HepG2 (cell line): ENCODE results near the gene MORF4L2. TPM values are rescaled to one million over a fixed set of nuclear protein-coding genes. Genes with fewer than 3 reads are reported as not detected.

ENCODE experiments used
- ATAC-seq: fragments of 200-7000 bp; cut with Tn5 transposase; 3 replicates; pipeline ENCODE4 v1.9.1; 2020; ENCODE audit warnings: mild to moderate bottlenecking, moderate library complexity
- BruUV-seq: library from RNA; stranded (reverse); fragments of 400-500 nt; replicated peaks from 2 replicates; lab custom pipeline; 2021; lab: Mats Ljungman, UMichigan
- CTCF ChIA-PET: fragments of 300-600 bp; formaldehyde crosslinking; extraction: SDS; loops from one replicate; lab custom pipeline; 2021; ENCODE audit warnings: low total read pairs, inconsistent platforms, low intra/inter-chr PET ratio; lab: Yijun Ruan, JAX
- POLR2A ChIA-PET: fragments of 350-600 bp; sonication (Branson Sonifier 250); formaldehyde crosslinking; loops from one replicate; lab custom pipeline; 2020; ENCODE audit warnings: antibody characterized with exemption, inconsistent platforms; lab: Yijun Ruan, JAX
- DNase-seq: peaks from one replicate; pipeline ENCODE4 v3.0.0-alpha.2; 2015; ENCODE audit warnings: low spot score
- FAIRE-seq: peaks from 3 replicates; lab custom pipeline; 2011; peaks lifted over from hg19 to GRCh38; lab: Jason Lieb, UNC
- H2AFZ ChIP-seq: one replicate; pipeline ENCODE4 v1.6.1; 2011; ENCODE audit warnings: low read length, inconsistent platforms
- H3K27ac ChIP-seq: fragments of 300-600 bp; 3 replicates; pipeline ENCODE4 v1.8.0; 2011; ENCODE audit warnings: mixed run types, mild to moderate bottlenecking, mixed read lengths, low read length, inconsistent platforms; ENCODE audit not compliant: insufficient read depth; ENCODE audit errors: extremely low read length
- H3K27me3 ChIP-seq, 2 experiments: fragments of 200-600 bp in 1 of 2; 2 replicates in 1 of 2; 3 replicates in 1 of 2; pipeline versions ENCODE4 v1.6.0 to v1.8.0; 2011; ENCODE audit warnings: low read length in 2 of 2, mild to moderate bottlenecking in 2 of 2, moderate library complexity in 2 of 2, inconsistent platforms in 1 of 2; ENCODE audit not compliant: insufficient read depth in 2 of 2, control insufficient read depth in 1 of 2
- H3K36me3 ChIP-seq, 2 experiments: fragments of 200-600 bp in 1 of 2; replicated peaks in 1 of 2; 2 replicates in 1 of 2; 3 replicates in 1 of 2; pipeline versions ENCODE4 v1.5.1 to v1.8.0; 2011; ENCODE audit warnings: low read length in 2 of 2, inconsistent platforms in 1 of 2; ENCODE audit not compliant: insufficient read depth in 2 of 2, control insufficient read depth in 1 of 2
- H3K4me1 ChIP-seq: 2 replicates; pipeline ENCODE4 v1.5.1; 2012; ENCODE audit warnings: low read length, inconsistent platforms; ENCODE audit not compliant: insufficient read depth
- H3K4me2 ChIP-seq: 2 replicates; pipeline ENCODE4 v1.6.0; 2011; ENCODE audit warnings: low read depth, low read length, inconsistent platforms
- H3K4me3 ChIP-seq, 3 experiments: fragments of 200-600 bp in 1 of 3; sonication (generic), shearing (Covaris generic) in 1 of 3; replicated peaks in 1 of 3; 2 replicates each; pipeline ENCODE4 v1.5.1; 2011 to 2016; ENCODE audit warnings: low read length in 3 of 3, inconsistent platforms in 2 of 3, low read depth in 2 of 3, mild to moderate bottlenecking in 2 of 3, control low read depth in 1 of 3, mixed read lengths in 1 of 3; ENCODE audit not compliant: insufficient read depth in 1 of 3
- H3K79me2 ChIP-seq: one replicate; pipeline ENCODE4 v1.6.1; 2011; ENCODE audit warnings: low read length, inconsistent platforms; ENCODE audit not compliant: insufficient read depth
- H3K9ac ChIP-seq: 2 replicates; pipeline ENCODE4 v1.6.0; 2011; ENCODE audit warnings: mild to moderate bottlenecking, low read depth, low read length, inconsistent platforms; ENCODE audit not compliant: insufficient read depth
- H3K9me3 ChIP-seq: 2 replicates; pipeline ENCODE4 v1.5.1; 2012; ENCODE audit warnings: mild to moderate bottlenecking, low read length
- H4K20me1 ChIP-seq: 2 replicates; pipeline ENCODE4 v1.6.0; 2011; ENCODE audit warnings: inconsistent platforms, mild to moderate bottlenecking, low read length, moderate library complexity; ENCODE audit not compliant: insufficient read depth
- E2F5 ChIP-seq: sonication (generic); formaldehyde crosslinking; conservative IDR thresholded peaks from 2 replicates; pipeline ENCODE4 v1.4.0; 2020; ENCODE audit warnings: missing genetic modification reagents
- TP53 ChIP-seq: sonication (generic); formaldehyde crosslinking; conservative IDR thresholded peaks from 2 replicates; pipeline ENCODE4 v1.4.0; 2020; ENCODE audit warnings: missing genetic modification reagents
- U2AF2 ChIP-seq: fragments of 200-400 bp; formaldehyde crosslinking; IDR thresholded peaks from 2 replicates; pipeline ENCODE4 v1.6.1; 2017; ENCODE audit warnings: low read depth, mild to moderate bottlenecking, low read length
- ZNF225 ChIP-seq: sonication (generic); formaldehyde crosslinking; IDR thresholded peaks from 2 replicates; pipeline ENCODE4 v1.4.0; 2020; ENCODE audit warnings: mild to moderate bottlenecking, missing genetic modification reagents
- ZNF646 ChIP-seq: sonication (generic); formaldehyde crosslinking; IDR thresholded peaks from 2 replicates; pipeline ENCODE4 v1.9.0; 2021; ENCODE audit warnings: mild to moderate bottlenecking, missing genetic modification reagents
- ZNF740 ChIP-seq: sonication (generic); formaldehyde crosslinking; IDR thresholded peaks from 2 replicates; pipeline ENCODE4 v1.4.0; 2020; ENCODE audit warnings: missing genetic modification reagents
- WGBS: methylation state at CpG from one replicate; pipeline ENCODE4 v1.1.6; 2017; ENCODE audit warnings: low lambda C conversion rate; 5-methylcytosine and 5-hydroxymethylcytosine counted together
- in situ Hi-C: cut with HindIII; loops from 2 replicates; pipeline ENCODE4 v1.10.0; 2017; ENCODE audit warnings: low pct_unique_long_range_greater_than_20kb; ENCODE audit not compliant: extremely low pct_ligation_motif_present
- intact Hi-C: fragments of 100-400 bp; cut with micrococcal nuclease; formaldehyde crosslinking; loops from one replicate; pipeline ENCODE4 v1.10.0; 2022; ENCODE audit not compliant: unreplicated experiment
- polyA plus RNA-seq, 8 experiments: library from polyadenylated mRNA; depleted of rRNA in 3 of 8; stranded (reverse) in 7 of 8; unstranded in 1 of 8; fragments of >200 nt; fragmentation: Illumina TruSeq in 4 of 8; extraction: Trizol in 4 of 8; gene quantifications; 2 replicates each; pipeline versions ENCODE4 v1.2.1 to v1.2.3, GENCODE V29; 2011 to 2016; ENCODE audit warnings: low read depth in 4 of 8, missing spikeins in 1 of 8, mixed read lengths in 1 of 8; ENCODE audit not compliant: insufficient read depth in 1 of 8
- total RNA-seq, 5 experiments: library from RNA; depleted of rRNA; stranded (reverse); fragments of >200 nt; fragmentation: Illumina TruSeq; extraction: Trizol; gene quantifications; 2 replicates each; pipeline ENCODE4 v1.2.3, GENCODE V29; 2016; ENCODE audit warnings: low read depth in 1 of 5

The MORF4L2 gene
- total and polyA plus RNA-seq, 2 of the 13 experiments (the other 11 are each of a cell fraction or from before 2014, with no cell fraction given): 358 to 469 TPM

DNA sequence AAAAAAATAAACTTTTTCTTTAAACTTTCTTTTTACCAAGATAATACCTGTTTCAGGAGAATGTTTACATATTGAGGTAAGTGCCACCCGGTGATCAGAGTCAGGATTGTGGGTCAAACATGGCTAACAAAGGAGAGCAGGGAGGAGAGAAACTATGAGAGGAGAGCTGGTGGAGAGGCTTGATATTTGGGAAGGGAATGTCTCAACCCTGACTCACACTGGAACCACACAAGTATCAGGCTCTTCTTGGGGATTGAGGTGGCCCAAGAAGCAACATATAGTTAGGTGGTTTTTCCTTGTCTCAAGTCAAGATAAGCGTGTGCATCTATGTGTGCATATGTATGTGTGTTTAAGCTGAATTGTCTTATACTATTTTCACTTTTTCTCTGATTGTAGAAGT lies 51.1 kb downstream of the MORF4L2 start (continued):
- TF ChIP-seq E2F5 (CRISPR knock-in tag) (no peak), TP53 (CRISPR knock-in tag) (no peak), U2AF2 (no peak), ZNF740 (CRISPR knock-in tag) (no peak), ZNF225 (CRISPR knock-in tag) (no peak)

GRCh38 chrX:103631145-103631544 lies 55.4 kb downstream of the MORF4L2 start:
- ATAC-seq: no peak
- Histone ChIP-seq H3K4me3 (no peak overlapping the region), H3K4me1 (peaks cover 7% of the 10 kb centered on the region; the same call in 1 of the 2 replicates), H4K20me1 (no peaks in the 10 kb centered on the region), H3K27ac (no peak overlapping the region), H3K9me3 (no peaks in the 10 kb centered on the region), H2AFZ (no peak overlapping the region), H3K4me2 (no peak overlapping the region), H3K36me3 (no peaks in the 10 kb centered on the region), H3K27me3 (no peaks in the 10 kb centered on the region), H3K79me2 (peaks cover 2% of the 10 kb centered on the region), H3K9ac (no peak overlapping the region)
- ChIA-PET CTCF (no interaction called here), POLR2A (no interaction called here)
- no TSS peak for BruUV-seq
- FAIRE-seq: no peak
- intact Hi-C loops: no loop called here
- in situ Hi-C loops: no loop called here
- no peak for DNase-seq
- WGBS: 100% methylated on average over 1 of the region's 5 CpGs
- TF ChIP-seq ZNF646 (CRISPR knock-in tag): no peak
